GM18909 (cell line): ENCODE data around the gene SATB1.
A peak's percentile ranks its signal among the peaks of the same experiment; 100 is the strongest.

Experiments used
- ATAC-seq: cut with Tn5 transposase; IDR thresholded peaks from one replicate; pipeline ENCODE4 v1.9.1; 2021; ENCODE audit warnings: mild to moderate bottlenecking; ENCODE audit not compliant: unreplicated experiment, poor library complexity

Gene SATB1

GRCh38 chr3:18434711-18435110, 9.6 kb upstream of the SATB1 start:
- ATAC-seq = no peak

GRCh38 chr3:18432752-18433151, 7.6 kb upstream of the SATB1 start:
- ATAC-seq = no peak

GRCh38 chr3:18431266-18431665, 6.1 kb upstream of the SATB1 start:
- no peak for ATAC-seq

GRCh38 chr3:18428991-18429745, 4.0 kb upstream of the SATB1 start:
- no peak for ATAC-seq

- ATAC-seq = no peak
Measured at GRCh38 chr3:18428036-18428435, 2.9 kb upstream of the SATB1 start.

- ATAC-seq = no peak
Measured at GRCh38 chr3:18426597-18427193, 1.6 kb upstream of the SATB1 start.

- ATAC-seq = peak; percentile 25
Measured at GRCh38 chr3:18425641-18426257, 610 bp upstream of the SATB1 start.

GRCh38 chr3:18424213-18424728, 868 bp downstream of the SATB1 start:
- no peak for ATAC-seq

GRCh38 chr3:18423401-18424212, 1.5 kb downstream of the SATB1 start:
- peak; percentile 80 for ATAC-seq

GRCh38 chr3:18422972-18423371, 2.2 kb downstream of the SATB1 start:
- ATAC-seq = no peak

GRCh38 chr3:18420555-18420954, 4.6 kb downstream of the SATB1 start:
- ATAC-seq = no peak

GRCh38 chr3:18419232-18419631, 5.9 kb downstream of the SATB1 start:
- no peak for ATAC-seq

- ATAC-seq = no peak
Measured at GRCh38 chr3:18417904-18418572, 7.1 kb downstream of the SATB1 start.

- ATAC-seq = no peak
Measured at GRCh38 chr3:18416332-18416731, 8.8 kb downstream of the SATB1 start.

- no peak for ATAC-seq
Measured at GRCh38 chr3:18415839-18416238, 9.3 kb downstream of the SATB1 start.

GRCh38 chr3:18415167-18415566, 10.0 kb downstream of the SATB1 start:
- ATAC-seq = no peak

GRCh38 chr3:18412684-18413083, 12.5 kb downstream of the SATB1 start:
- ATAC-seq = no peak

- no peak for ATAC-seq
Measured at GRCh38 chr3:18411541-18411940, 13.6 kb downstream of the SATB1 start.

GRCh38 chr3:18410205-18410604, 14.9 kb downstream of the SATB1 start:
- ATAC-seq = no peak

- ATAC-seq = no peak
Measured at GRCh38 chr3:18409266-18409665, 15.9 kb downstream of the SATB1 start.
